ENCODE measurements around the gene SCD5.

GRCh38 chr4:82696117-82696860, 102.3 kb downstream of the SCD5 start:
- TF ChIP-seq NBN (conservative IDR thresholded peaks at IDR 0.05) (no peak), CTCF (CRISPR knock-in tag; IDR thresholded peaks at IDR 0.05) (no peak), ETV6 (CRISPR knock-in tag; conservative IDR thresholded peaks at IDR 0.05) (no peak), PRDM15 (CRISPR knock-in tag; IDR thresholded peaks at IDR 0.05) (no peak), RAD51 (IDR thresholded peaks at IDR 0.05; ENCODE audit: borderline replicate concordance) (no peak), ZNF329 (CRISPR knock-in tag; IDR thresholded peaks at IDR 0.05; ENCODE audit: low read depth) (no peak), POLR2A (IDR thresholded peaks at IDR 0.05; ENCODE audit: insufficient read depth in 1 of 2, low read depth in 2 of 2, low read length in 2 of 2) (no peak), PBX3 (CRISPR knock-in tag; IDR thresholded peaks at IDR 0.05; ENCODE audit: borderline replicate concordance) (no peak)
